22Rv1 (cell line): ENCODE measurements around the gene RNF217.

Source experiments
- H3K27ac ChIP-seq: fragments of 450-650 bp; 2 replicates; pipeline ENCODE4 v1.5.1; 2017
- CTCF ChIP-seq: fragments of 450-650 bp; IDR thresholded peaks from 2 replicates; pipeline ENCODE4 v1.5.1; 2017; ENCODE audit warnings: mild to moderate bottlenecking
- ZFX ChIP-seq: fragments of 450-650 bp; IDR thresholded peaks from 2 replicates; pipeline ENCODE4 v1.6.1; 2017; ENCODE audit warnings: antibody characterized with exemption, borderline replicate concordance

RNF217 gene

GRCh38 chr6:124983383-124984083, 21.3 kb downstream of the RNF217 start:
- TF ChIP-seq CTCF (no peak), ZFX (no peak)
- no peak overlapping the region for H3K27ac ChIP-seq

GRCh38 chr6:124984668-124985338, 22.6 kb downstream of the RNF217 start:
- TF ChIP-seq CTCF (no peak), ZFX (no peak)
- no peak overlapping the region for H3K27ac ChIP-seq

- no peak overlapping the region for H3K27ac ChIP-seq
- no peak for TF ChIP-seq ZFX
- no peak for TF ChIP-seq CTCF
Measured at GRCh38 chr6:124986164-124986563, 23.9 kb downstream of the RNF217 start.

- no peak overlapping the region for H3K27ac ChIP-seq
- TF ChIP-seq ZFX: no peak
- TF ChIP-seq CTCF: no peak
Measured at GRCh38 chr6:124987291-124987690, 25.1 kb downstream of the RNF217 start.

- H3K27ac ChIP-seq: no peak overlapping the region
- TF ChIP-seq CTCF: no peak
- no peak for TF ChIP-seq ZFX
Measured at GRCh38 chr6:124987999-124988591, 25.9 kb downstream of the RNF217 start.

GRCh38 chr6:124989136-124989983, 27.1 kb downstream of the RNF217 start:
- TF ChIP-seq CTCF (no peak), ZFX (no peak)
- no peak overlapping the region for H3K27ac ChIP-seq

GRCh38 chr6:124990988-124991387, 28.8 kb downstream of the RNF217 start:
- no peak overlapping the region for H3K27ac ChIP-seq
- no peak for TF ChIP-seq ZFX
- no peak for TF ChIP-seq CTCF
